Measurements from ENCODE around the gene BRAT1. TPM values are rescaled to one million over a fixed set of nuclear protein-coding genes. Genes with fewer than 3 reads are reported as not detected.

BRAT1 gene
- total and polyA plus RNA-seq, 7 donors = 9.6 to 25.9 (median 20.0) TPM

- H3K4me1 ChIP-seq = peaks cover 0 to 12% (median 6%) of the 10 kb centered on the region in 4 donors
- H3K9me3 ChIP-seq = no peaks in the 10 kb centered on the region
- H3K27me3 ChIP-seq = no peaks in the 10 kb centered on the region
- TF ChIP-seq POLR2AphosphoS5 (IDR thresholded peaks at IDR 0.05) = no peak
- TF ChIP-seq EP300 (IDR thresholded peaks at IDR 0.05) = no peak
- no peak for TF ChIP-seq POLR2A (IDR thresholded peaks at IDR 0.05)
- TF ChIP-seq CTCF (IDR thresholded peaks at IDR 0.05) = no peak
- intact Hi-C loops (cut with DNase I) = no loop called here
- peaks cover 0 to 30% (median 5%) of the 10 kb centered on the region in 4 donors for H3K36me3 ChIP-seq
- 95 to 96% methylated on average over 14 of the region's 14 CpGs for WGBS, 2 donors
- no peak overlapping the region for H3K27ac ChIP-seq
- no peak overlapping the region for H3K4me3 ChIP-seq
- no peak for DNase-seq
Measured at GRCh38 chr7:2569421-2569820, 14.1 kb upstream of the BRAT1 start.

- no peak for DNase-seq
- no peak overlapping the region for H3K4me3 ChIP-seq
- intact Hi-C loops (cut with DNase I) = no loop called here
- no peak overlapping the region for H3K27ac ChIP-seq
- no peaks in the 10 kb centered on the region for H3K27me3 ChIP-seq
- H3K36me3 ChIP-seq = peaks cover 0 to 23% (median 0%) of the 10 kb centered on the region in 4 donors
- no peaks in the 10 kb centered on the region for H3K9me3 ChIP-seq
- TF ChIP-seq EP300 (IDR thresholded peaks at IDR 0.05) (no peak), POLR2AphosphoS5 (IDR thresholded peaks at IDR 0.05) (no peak), CTCF (IDR thresholded peaks at IDR 0.05) (no peak), POLR2A (IDR thresholded peaks at IDR 0.05) (no peak)
- peaks cover 0 to 12% (median 6%) of the 10 kb centered on the region in 4 donors for H3K4me1 ChIP-seq
- WGBS, 2 donors = 95 to 96% methylated on average over 24 of the region's 24 CpGs
Measured at GRCh38 chr7:2568521-2569223, 13.3 kb upstream of the BRAT1 start.

GRCh38 chr7:2567679-2568278 is 12.5 kb upstream of the BRAT1 start:
- no peak for DNase-seq
- Histone ChIP-seq H3K27ac (no peak overlapping the region), H3K27me3 (no peaks in the 10 kb centered on the region), H3K4me1 (peaks cover 0 to 12% (median 6%) of the 10 kb centered on the region in 4 donors), H3K36me3 (peaks cover 0 to 16% (median 0%) of the 10 kb centered on the region in 4 donors), H3K9me3 (no peaks in the 10 kb centered on the region), H3K4me3 (no peak overlapping the region)
- WGBS, 2 donors = 46 to 74% methylated on average over 16 of the region's 16 CpGs
- intact Hi-C loops (cut with DNase I) = no loop called here
- TF ChIP-seq POLR2A (IDR thresholded peaks at IDR 0.05) (no peak), CTCF (IDR thresholded peaks at IDR 0.05) (peak in 2 of 4 experiments; percentile 24 to 35)

GRCh38 chr7:2566890-2567678 is 11.8 kb upstream of the BRAT1 start:
- WGBS, 2 donors = 75 to 77% methylated on average over 28 of the region's 28 CpGs
- Histone ChIP-seq H3K4me1 (peaks cover 0 to 12% (median 6%) of the 10 kb centered on the region in 4 donors), H3K36me3 (peaks cover 0 to 9% (median 0%) of the 10 kb centered on the region in 4 donors), H3K27ac (no peak overlapping the region), H3K27me3 (no peaks in the 10 kb centered on the region), H3K4me3 (peak overlapping the region in 1 of 4 donors; percentile 16), H3K9me3 (no peaks in the 10 kb centered on the region)
- intact Hi-C loops (cut with DNase I) = no loop called here
- TF ChIP-seq POLR2AphosphoS5 (IDR thresholded peaks at IDR 0.05) = no peak
- TF ChIP-seq CTCF (IDR thresholded peaks at IDR 0.05) = no peak
- no peak for TF ChIP-seq POLR2A (IDR thresholded peaks at IDR 0.05)
- TF ChIP-seq EP300 (IDR thresholded peaks at IDR 0.05) = no peak
- DNase-seq = no peak

Data from sigmoid colon (tissue), 7 donors.